Astrocyte of the hippocampus (primary cell): ENCODE results near the gene CKLF.
"Not testable (repeated sequence)": the region's sequence is repeated elsewhere in the genome, so short reads cannot be mapped to it uniquely, and the experiment has no call there.

ENCODE experiments used
- DNase-seq: peaks from one replicate; pipeline ENCODE4 v3.0.0; 2011; ENCODE audit warnings: low read depth, low spot score

The CKLF gene

GRCh38 chr16:66552286-66553177 lies at the start of gene CKLF:
TSS of gene CKLF (plus strand) at chr16:66552576. CDS start at chr16:66552716, 140 bp downstream.
- DNase-seq: peak; percentile 97

- DNase-seq: no peak
These were observed 49.3 kb upstream of the CKLF start for GRCh38 chr16:66503030-66503429.

GRCh38 chr16:66503612-66504011 lies 48.8 kb upstream of the CKLF start:
- DNase-seq: no peak

- DNase-seq: no peak
These were observed 44.6 kb upstream of the CKLF start for GRCh38 chr16:66507731-66508239.

- peak; percentile 83 for DNase-seq
These were observed 44.0 kb upstream of the CKLF start for GRCh38 chr16:66508248-66508913.

- no peak for DNase-seq
These were observed 43.4 kb upstream of the CKLF start for GRCh38 chr16:66508914-66509496.

- DNase-seq: no peak
These were observed 42.8 kb upstream of the CKLF start for GRCh38 chr16:66509576-66509975.

GRCh38 chr16:66510298-66510697 lies 42.1 kb upstream of the CKLF start:
- DNase-seq: no peak

- DNase-seq: peak; percentile 62
These were observed 41.4 kb upstream of the CKLF start for GRCh38 chr16:66510711-66511601.

GRCh38 chr16:66511602-66512271 lies 40.6 kb upstream of the CKLF start:
- DNase-seq: peak; percentile 86

GRCh38 chr16:66512272-66513110 lies 39.9 kb upstream of the CKLF start:
- peak; percentile 54 for DNase-seq

GRCh38 chr16:66513111-66513723 lies 39.2 kb upstream of the CKLF start:
- DNase-seq: no peak

GRCh38 chr16:66514391-66514790 lies 38.0 kb upstream of the CKLF start:
- not testable (repeated sequence) for DNase-seq

GRCh38 chr16:66514980-66515595 lies 37.3 kb upstream of the CKLF start:
- DNase-seq: not testable (repeated sequence)

- DNase-seq: peak; percentile 95
These were observed 36.5 kb upstream of the CKLF start for GRCh38 chr16:66515596-66516508.

- DNase-seq: no peak
These were observed 35.9 kb upstream of the CKLF start for GRCh38 chr16:66516509-66516807.

- peak; percentile 99 for DNase-seq
These were observed 35.4 kb upstream of the CKLF start for GRCh38 chr16:66516808-66517585.
